Right lobe of liver (tissue), 4 donors: ENCODE measurements around the gene NFIA.

Experiments used
- POLR2A ChIP-seq: fragments of 450-650 bp; IDR thresholded peaks from one replicate; pipeline ENCODE4 v1.6.1; 2017; ENCODE audit warnings: antibody characterized with exemption, mild to moderate bottlenecking
- TF ChIP-seq, protein P1 (sequence below), 4 donors: fragments of 200-600 bp in 3 of 4; fragments of 450-650 bp in 1 of 4; IDR thresholded peaks; one replicate each; pipeline versions ENCODE4 v1.5.1 to v1.8.0; 2016 to 2022; ENCODE audit warnings: antibody characterized with exemption in 4 of 4, mild to moderate bottlenecking in 2 of 4
- donor health status: DM: no; HTN: no; CAD: no.
- donor health status: DM: no; HTN: no; CAD: no.
- donor health status: DM: no; HTN: yes; CAD: no.

DNA sequence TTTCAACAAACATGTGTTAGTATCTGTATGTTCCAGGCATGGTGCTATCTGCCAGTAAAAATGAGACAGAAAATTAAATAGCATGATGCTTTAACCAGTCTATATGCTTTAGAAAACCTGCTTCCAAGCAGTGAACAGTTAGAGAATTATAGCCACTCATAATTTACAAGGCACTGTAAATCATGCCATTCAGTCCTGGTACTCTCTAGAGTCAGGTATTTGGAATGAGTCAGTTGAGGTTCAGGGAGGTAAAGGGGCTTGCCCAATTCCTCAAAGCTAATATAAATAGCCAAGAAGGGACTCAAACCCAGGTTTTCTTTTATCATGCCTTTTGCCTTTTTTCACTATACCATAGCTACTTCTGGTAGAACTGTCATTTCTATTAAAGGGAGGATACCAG, 184.4 kb downstream of the NFIA start:
- TF ChIP-seq, protein P1, sequence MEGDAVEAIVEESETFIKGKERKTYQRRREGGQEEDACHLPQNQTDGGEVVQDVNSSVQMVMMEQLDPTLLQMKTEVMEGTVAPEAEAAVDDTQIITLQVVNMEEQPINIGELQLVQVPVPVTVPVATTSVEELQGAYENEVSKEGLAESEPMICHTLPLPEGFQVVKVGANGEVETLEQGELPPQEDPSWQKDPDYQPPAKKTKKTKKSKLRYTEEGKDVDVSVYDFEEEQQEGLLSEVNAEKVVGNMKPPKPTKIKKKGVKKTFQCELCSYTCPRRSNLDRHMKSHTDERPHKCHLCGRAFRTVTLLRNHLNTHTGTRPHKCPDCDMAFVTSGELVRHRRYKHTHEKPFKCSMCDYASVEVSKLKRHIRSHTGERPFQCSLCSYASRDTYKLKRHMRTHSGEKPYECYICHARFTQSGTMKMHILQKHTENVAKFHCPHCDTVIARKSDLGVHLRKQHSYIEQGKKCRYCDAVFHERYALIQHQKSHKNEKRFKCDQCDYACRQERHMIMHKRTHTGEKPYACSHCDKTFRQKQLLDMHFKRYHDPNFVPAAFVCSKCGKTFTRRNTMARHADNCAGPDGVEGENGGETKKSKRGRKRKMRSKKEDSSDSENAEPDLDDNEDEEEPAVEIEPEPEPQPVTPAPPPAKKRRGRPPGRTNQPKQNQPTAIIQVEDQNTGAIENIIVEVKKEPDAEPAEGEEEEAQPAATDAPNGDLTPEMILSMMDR (IDR thresholded peaks at IDR 0.05), result no peak
- TF ChIP-seq POLR2A, result no peak
